ENCODE data around the gene ABCC6. TPM values are rescaled to one million over a fixed set of nuclear protein-coding genes. Genes with fewer than 3 reads are reported as not detected.

Gene ABCC6
- total RNA-seq, 4 donors from 2014 or later = 36.2 to 109 (median 49.6) TPM

GRCh38 chr16:16113076-16113475 lies 110.2 kb downstream of the ABCC6 start:
- in situ Hi-C loops (cut with MboI; ENCODE audit: low pct_ligation_motif_present in 1 of 4, low pct_unique_long_range_greater_than_20kb in 1 of 4, low sequenced_read_pairs in 3 of 4) (loop anchor here in 1 of 4 donors (25.0 kb wide), 1 partner anchor 251 kb away; the partner anchor contains the start of gene MYH11), intact Hi-C loops (cut with DNase I; ENCODE audit: low total_unique reads) (no loop called here)
- no peak overlapping the region for H3K27ac ChIP-seq
- no peaks in the 10 kb centered on the region for H3K27me3 ChIP-seq
- H3K4me3 ChIP-seq = no peak overlapping the region
- DNase-seq = no peak
- peaks cover 0 to 49% (median 24%) of the 10 kb centered on the region in 4 donors for H3K36me3 ChIP-seq
- TF ChIP-seq POLR2A (IDR thresholded peaks at IDR 0.05) (no peak), CTCF (IDR thresholded peaks at IDR 0.05) (no peak), EP300 (IDR thresholded peaks at IDR 0.05; ENCODE audit: low read depth) (no peak), POLR2AphosphoS5 (IDR thresholded peaks at IDR 0.05) (no peak)
- WGBS, 2 donors (ENCODE audit: low coverage in 1 of 2) = 80 to 84% methylated on average over 2 to 8 of the region's 8 CpGs
- H3K4me1 ChIP-seq = peaks cover 0 to 7% (median 0%) of the 10 kb centered on the region in 4 donors
- no peaks in the 10 kb centered on the region for H3K9me3 ChIP-seq

GRCh38 chr16:16112450-16113053 lies 110.7 kb downstream of the ABCC6 start:
- Histone ChIP-seq H3K36me3 (peaks cover 0 to 48% (median 23%) of the 10 kb centered on the region in 4 donors), H3K27ac (no peak overlapping the region), H3K4me1 (peaks cover 0 to 7% (median 0%) of the 10 kb centered on the region in 4 donors), H3K27me3 (no peaks in the 10 kb centered on the region), H3K4me3 (no peak overlapping the region), H3K9me3 (no peaks in the 10 kb centered on the region)
- DNase-seq = no peak
- no peak for TF ChIP-seq CTCF (IDR thresholded peaks at IDR 0.05)
- no peak for TF ChIP-seq POLR2AphosphoS5 (IDR thresholded peaks at IDR 0.05)
- TF ChIP-seq EP300 (IDR thresholded peaks at IDR 0.05; ENCODE audit: low read depth) = no peak
- TF ChIP-seq POLR2A (IDR thresholded peaks at IDR 0.05) = no peak
- intact Hi-C loops (cut with DNase I; ENCODE audit: low total_unique reads) (no loop called here), in situ Hi-C loops (cut with MboI; ENCODE audit: low pct_ligation_motif_present in 1 of 4, low pct_unique_long_range_greater_than_20kb in 1 of 4, low sequenced_read_pairs in 3 of 4) (loop anchor here in 1 of 4 donors (25.0 kb wide), 1 partner anchor 250 kb away; the partner anchor contains the start of gene MYH11)
- WGBS, 2 donors (ENCODE audit: low coverage in 1 of 2) = 50 to 79% methylated on average over 2 to 8 of the region's 8 CpGs

- no peaks in the 10 kb centered on the region for H3K27me3 ChIP-seq
These were observed 111.7 kb downstream of the ABCC6 start for GRCh38 chr16:16111639-16112038.

GRCh38 chr16:16110111-16110490 lies 113.2 kb downstream of the ABCC6 start:
- no peak overlapping the region for H3K27ac ChIP-seq
- in situ Hi-C loops (cut with MboI; ENCODE audit: low pct_ligation_motif_present in 1 of 4, low pct_unique_long_range_greater_than_20kb in 1 of 4, low sequenced_read_pairs in 3 of 4) (loop anchor here in 1 of 4 donors (25.0 kb wide), 1 partner anchor 248 kb away; the partner anchor contains the start of gene MYH11), intact Hi-C loops (cut with DNase I; ENCODE audit: low total_unique reads) (no loop called here)
- WGBS, 2 donors (ENCODE audit: low coverage in 1 of 2) = 92 to 96% methylated on average over 4 to 8 of the region's 9 CpGs
- H3K27me3 ChIP-seq = no peaks in the 10 kb centered on the region
- H3K36me3 ChIP-seq = peaks cover 0 to 32% (median 15%) of the 10 kb centered on the region in 4 donors
- TF ChIP-seq CTCF (IDR thresholded peaks at IDR 0.05) = no peak
- no peak for TF ChIP-seq POLR2AphosphoS5 (IDR thresholded peaks at IDR 0.05)
- no peak for TF ChIP-seq POLR2A (IDR thresholded peaks at IDR 0.05)
- no peak for TF ChIP-seq EP300 (IDR thresholded peaks at IDR 0.05; ENCODE audit: low read depth)
- no peaks in the 10 kb centered on the region for H3K9me3 ChIP-seq
- no peak overlapping the region for H3K4me3 ChIP-seq
- H3K4me1 ChIP-seq = peaks cover 0 to 7% (median 0%) of the 10 kb centered on the region in 4 donors
- DNase-seq = no peak

More at GRCh38 chr16:16111639-16112038, 111.7 kb downstream of the ABCC6 start:
- Histone ChIP-seq H3K27ac (no peak overlapping the region), H3K9me3 (no peaks in the 10 kb centered on the region), H3K36me3 (peaks cover 0 to 44% (median 21%) of the 10 kb centered on the region in 4 donors), H3K4me3 (no peak overlapping the region), H3K4me1 (peaks cover 0 to 7% (median 0%) of the 10 kb centered on the region in 4 donors)
- in situ Hi-C loops (cut with MboI; ENCODE audit: low pct_ligation_motif_present in 1 of 4, low pct_unique_long_range_greater_than_20kb in 1 of 4, low sequenced_read_pairs in 3 of 4) = loop anchor here in 1 of 4 donors (25.0 kb wide), 1 partner anchor 249 kb away; the partner anchor contains the start of gene MYH11
- no peak for DNase-seq
- intact Hi-C loops (cut with DNase I; ENCODE audit: low total_unique reads) = no loop called here
- WGBS, 2 donors (ENCODE audit: low coverage in 1 of 2) = 89% methylated on average over 4 of the region's 4 CpGs; no CpG with 5 or more reads in 1 of the 2 donors
- no peak for TF ChIP-seq CTCF (IDR thresholded peaks at IDR 0.05)
